Activated naive CD4-positive, alpha-beta T cell treated with anti-CD3 and anti-CD28 coated beads, Interleukin-2, amount 50 U/mL, for 24 hours (primary cell): ENCODE data around the gene NOX5.

Experiments
- H3K27ac Mint-ChIP-seq: one replicate; pipeline ENCODE4 v1.8.0; 2021; ENCODE audit warnings: mild to moderate bottlenecking, mixed read lengths
- H3K27me3 Mint-ChIP-seq: one replicate; pipeline ENCODE4 v1.8.0; 2021; ENCODE audit warnings: mixed read lengths
- H3K36me3 Mint-ChIP-seq: one replicate; pipeline ENCODE4 v1.8.0; 2021; ENCODE audit warnings: mixed read lengths
- H3K4me1 Mint-ChIP-seq: one replicate; pipeline ENCODE4 v1.8.0; 2021; ENCODE audit warnings: mixed read lengths
- H3K4me3 Mint-ChIP-seq: one replicate; pipeline ENCODE4 v1.8.0; 2021; ENCODE audit warnings: mild to moderate bottlenecking, mixed read lengths
- H3K9me3 Mint-ChIP-seq: one replicate; pipeline ENCODE4 v1.8.0; 2021; ENCODE audit warnings: mixed read lengths

The NOX5 gene

GRCh38 chr15:69000725-69001503, 13.6 kb upstream of the NOX5 start:
- Mint-ChIP-seq H3K4me1 (no peaks in the 10 kb centered on the region), H3K36me3 (peaks cover 2% of the 10 kb centered on the region), H3K4me3 (no peak overlapping the region), H3K27me3 (peaks cover 11% of the 10 kb centered on the region), H3K27ac (no peak overlapping the region), H3K9me3 (peaks cover 12% of the 10 kb centered on the region)

DNA sequence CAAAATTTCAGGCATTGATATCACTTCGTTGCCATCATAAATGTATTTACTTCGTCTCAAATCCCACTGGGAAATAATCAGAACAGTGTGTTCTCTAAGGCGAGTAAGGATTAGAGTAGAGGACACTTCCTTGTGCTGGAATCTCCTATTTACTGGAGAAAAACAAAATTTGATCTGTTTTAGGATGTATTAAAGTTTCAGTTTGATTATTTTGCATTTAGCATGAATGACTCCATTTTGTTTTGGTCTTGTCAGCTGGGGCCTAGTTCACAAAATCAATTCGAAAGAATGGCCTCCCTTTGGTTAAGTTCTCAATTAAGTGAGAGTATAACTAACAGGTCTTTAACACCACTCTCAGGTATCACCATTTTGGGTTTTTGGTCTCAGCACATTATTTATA, 11.7 kb upstream of the NOX5 start:
- no peak overlapping the region for H3K4me3 Mint-ChIP-seq
- no peaks in the 10 kb centered on the region for H3K4me1 Mint-ChIP-seq
- H3K9me3 Mint-ChIP-seq, result peaks cover 16% of the 10 kb centered on the region
- no peak overlapping the region for H3K27ac Mint-ChIP-seq
- peaks cover 5% of the 10 kb centered on the region for H3K36me3 Mint-ChIP-seq
- H3K27me3 Mint-ChIP-seq, result peaks cover 11% of the 10 kb centered on the region

DNA sequence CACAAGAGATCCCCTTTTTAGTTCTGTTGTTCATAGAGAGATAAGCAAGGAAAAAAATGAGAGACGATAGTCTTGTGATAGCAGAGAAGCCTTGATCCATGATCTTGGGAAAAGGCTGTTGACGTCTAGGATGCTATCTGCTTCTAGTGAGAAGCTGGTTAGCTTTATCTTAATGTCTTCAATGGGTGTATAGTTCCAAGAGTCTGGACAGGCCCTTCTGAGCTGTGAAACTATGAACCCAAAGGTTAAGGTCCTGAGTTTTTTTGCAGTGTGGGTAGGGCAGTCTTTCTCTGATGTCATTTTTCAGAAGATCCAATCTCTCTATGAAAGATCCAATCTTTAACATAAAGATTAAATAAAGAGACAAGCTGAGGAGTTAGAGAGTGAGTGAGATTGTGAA, 10.5 kb upstream of the NOX5 start:
- Mint-ChIP-seq H3K4me1 (no peaks in the 10 kb centered on the region), H3K36me3 (peaks cover 6% of the 10 kb centered on the region)

DNA sequence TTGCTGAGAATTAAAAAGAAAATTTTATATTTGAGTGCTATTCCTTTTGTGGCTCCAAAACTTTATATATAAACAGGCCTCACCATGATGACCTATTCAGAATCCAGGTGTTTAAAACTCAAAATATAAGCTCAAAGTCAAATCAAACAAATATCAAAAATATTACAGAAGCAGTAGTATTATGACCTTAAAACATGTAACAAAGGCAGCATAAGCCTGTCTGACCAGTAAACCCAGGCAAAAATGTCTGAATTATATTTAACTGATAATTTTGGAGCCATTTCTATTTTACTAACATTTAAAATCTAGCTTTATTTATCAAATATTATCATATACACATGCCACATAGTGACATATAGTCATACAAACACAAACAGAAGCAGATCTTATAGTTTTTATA, 6.4 kb upstream of the NOX5 start:
- no peaks in the 10 kb centered on the region for H3K4me1 Mint-ChIP-seq
- H3K27ac Mint-ChIP-seq, result no peak overlapping the region
- H3K36me3 Mint-ChIP-seq, result peaks cover 6% of the 10 kb centered on the region
- no peak overlapping the region for H3K4me3 Mint-ChIP-seq
- peaks cover 23% of the 10 kb centered on the region for H3K9me3 Mint-ChIP-seq
- peaks cover 12% of the 10 kb centered on the region for H3K27me3 Mint-ChIP-seq

More for the DNA sequence above, 10.5 kb upstream of the NOX5 start:
- H3K27ac Mint-ChIP-seq, result no peak overlapping the region
- peaks cover 18% of the 10 kb centered on the region for H3K9me3 Mint-ChIP-seq
- peaks cover 11% of the 10 kb centered on the region for H3K27me3 Mint-ChIP-seq
- no peak overlapping the region for H3K4me3 Mint-ChIP-seq

- Mint-ChIP-seq H3K9me3 (peaks cover 23% of the 10 kb centered on the region), H3K4me1 (no peaks in the 10 kb centered on the region), H3K4me3 (no peak overlapping the region), H3K27ac (no peak overlapping the region), H3K36me3 (peaks cover 6% of the 10 kb centered on the region), H3K27me3 (peaks cover 11% of the 10 kb centered on the region)
Observed at GRCh38 chr15:69009341-69009740, 5.2 kb upstream of the NOX5 start.

DNA sequence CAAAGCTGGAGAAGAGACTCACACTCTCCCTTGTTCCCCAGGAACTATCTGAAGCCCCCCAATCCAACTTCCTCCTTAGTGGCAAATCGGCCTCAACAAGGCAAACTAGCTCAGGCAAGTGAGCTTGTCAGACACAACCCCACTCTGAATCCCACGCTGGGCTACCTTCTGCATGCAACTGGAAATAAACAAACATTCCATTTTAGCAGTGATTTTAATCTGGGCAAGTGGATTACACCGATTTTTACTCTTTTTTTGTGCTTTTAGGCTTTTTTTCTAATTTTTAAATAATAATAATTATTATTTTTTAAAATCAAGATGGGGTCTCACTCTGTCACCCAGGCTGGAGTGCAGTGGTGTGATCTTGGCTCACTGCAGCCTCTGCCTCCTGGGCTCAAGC, 2.9 kb upstream of the NOX5 start:
- Mint-ChIP-seq H3K9me3 (peaks cover 12% of the 10 kb centered on the region), H3K4me1 (no peaks in the 10 kb centered on the region), H3K27ac (no peak overlapping the region), H3K27me3 (peaks cover 3% of the 10 kb centered on the region), H3K36me3 (peaks cover 4% of the 10 kb centered on the region), H3K4me3 (no peak overlapping the region)

- H3K4me3 Mint-ChIP-seq, result no peak overlapping the region
- no peak overlapping the region for H3K27ac Mint-ChIP-seq
- peaks cover 1% of the 10 kb centered on the region for H3K36me3 Mint-ChIP-seq
- peaks cover 7% of the 10 kb centered on the region for H3K9me3 Mint-ChIP-seq
- H3K4me1 Mint-ChIP-seq, result no peaks in the 10 kb centered on the region
- peaks cover 3% of the 10 kb centered on the region for H3K27me3 Mint-ChIP-seq
Observed at GRCh38 chr15:69012761-69013364, 1.6 kb upstream of the NOX5 start.

- no peaks in the 10 kb centered on the region for H3K4me1 Mint-ChIP-seq
- peaks cover 3% of the 10 kb centered on the region for H3K27me3 Mint-ChIP-seq
- H3K27ac Mint-ChIP-seq, result no peak overlapping the region
- peaks cover 5% of the 10 kb centered on the region for H3K9me3 Mint-ChIP-seq
- no peaks in the 10 kb centered on the region for H3K36me3 Mint-ChIP-seq
- no peak overlapping the region for H3K4me3 Mint-ChIP-seq
Observed at GRCh38 chr15:69013726-69014406, 629 bp upstream of the NOX5 start.

- H3K36me3 Mint-ChIP-seq, result no peaks in the 10 kb centered on the region
- no peak overlapping the region for H3K4me3 Mint-ChIP-seq
Observed at GRCh38 chr15:69015591-69015990, 1.1 kb downstream of the NOX5 start.

GRCh38 chr15:69016021-69016595, 1.6 kb downstream of the NOX5 start:
- H3K4me3 Mint-ChIP-seq, result no peak overlapping the region
- H3K36me3 Mint-ChIP-seq, result no peaks in the 10 kb centered on the region
- peaks cover 3% of the 10 kb centered on the region for H3K27me3 Mint-ChIP-seq
- no peaks in the 10 kb centered on the region for H3K4me1 Mint-ChIP-seq
- no peaks in the 10 kb centered on the region for H3K9me3 Mint-ChIP-seq
- H3K27ac Mint-ChIP-seq, result no peak overlapping the region

More at GRCh38 chr15:69015591-69015990, 1.1 kb downstream of the NOX5 start:
- no peaks in the 10 kb centered on the region for H3K9me3 Mint-ChIP-seq
- H3K27ac Mint-ChIP-seq, result no peak overlapping the region
- H3K27me3 Mint-ChIP-seq, result peaks cover 3% of the 10 kb centered on the region
- no peaks in the 10 kb centered on the region for H3K4me1 Mint-ChIP-seq

- Mint-ChIP-seq H3K4me1 (no peaks in the 10 kb centered on the region), H3K27me3 (no peaks in the 10 kb centered on the region), H3K27ac (no peak overlapping the region), H3K4me3 (no peak overlapping the region), H3K9me3 (no peaks in the 10 kb centered on the region), H3K36me3 (no peaks in the 10 kb centered on the region)
Observed at GRCh38 chr15:69017978-69018377, 3.5 kb downstream of the NOX5 start.

- Mint-ChIP-seq H3K27ac (no peak overlapping the region), H3K36me3 (no peaks in the 10 kb centered on the region), H3K9me3 (no peaks in the 10 kb centered on the region), H3K4me3 (no peak overlapping the region), H3K4me1 (no peaks in the 10 kb centered on the region), H3K27me3 (no peaks in the 10 kb centered on the region)
Observed at GRCh38 chr15:69018951-69019350, 4.5 kb downstream of the NOX5 start.

DNA sequence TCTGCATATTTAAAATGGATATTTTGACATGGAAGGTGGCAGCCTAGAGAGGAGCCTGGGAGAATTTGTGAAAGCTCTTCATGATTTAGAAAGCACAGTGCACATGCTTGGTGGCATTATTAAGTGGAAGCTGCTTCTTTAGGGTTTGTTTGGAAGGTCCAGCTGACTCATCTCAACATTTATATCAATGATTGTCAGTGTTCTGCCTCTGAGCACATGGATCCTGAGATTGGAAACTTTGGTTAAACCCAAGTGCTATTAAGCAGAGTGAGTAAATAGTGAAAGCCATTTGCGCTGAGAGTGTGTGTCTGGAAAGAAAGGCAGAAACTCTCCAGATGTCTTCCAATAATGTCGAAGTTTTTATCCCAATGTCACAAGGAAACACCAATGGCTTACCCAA, 7.4 kb downstream of the NOX5 start:
- H3K27me3 Mint-ChIP-seq, result peaks cover 2% of the 10 kb centered on the region
- H3K4me1 Mint-ChIP-seq, result no peaks in the 10 kb centered on the region
- H3K36me3 Mint-ChIP-seq, result no peaks in the 10 kb centered on the region
- no peaks in the 10 kb centered on the region for H3K9me3 Mint-ChIP-seq
- H3K27ac Mint-ChIP-seq, result no peak overlapping the region
- H3K4me3 Mint-ChIP-seq, result no peak overlapping the region

DNA sequence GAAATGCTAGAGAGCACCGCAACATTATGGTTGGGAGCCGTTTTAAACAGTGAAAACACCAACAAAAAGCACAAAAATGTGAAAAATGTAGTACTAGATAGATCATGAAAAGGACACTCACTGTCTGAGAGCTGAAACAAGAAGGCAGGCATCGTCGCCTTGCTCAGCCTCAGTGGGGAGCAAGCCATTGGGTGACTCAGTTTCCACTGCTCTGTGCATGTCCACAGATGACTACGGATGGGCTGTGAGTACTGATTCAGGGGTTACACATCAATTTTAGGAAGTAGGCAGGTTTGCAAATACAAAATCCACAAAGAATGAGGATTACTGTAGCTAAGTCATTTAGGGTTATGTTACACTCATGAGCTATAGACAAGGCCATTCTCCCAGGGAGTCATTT, 10.8 kb downstream of the NOX5 start:
- Mint-ChIP-seq H3K4me3 (no peak overlapping the region), H3K9me3 (no peaks in the 10 kb centered on the region), H3K27ac (no peak overlapping the region), H3K27me3 (peaks cover 2% of the 10 kb centered on the region), H3K36me3 (no peaks in the 10 kb centered on the region), H3K4me1 (no peaks in the 10 kb centered on the region)

DNA sequence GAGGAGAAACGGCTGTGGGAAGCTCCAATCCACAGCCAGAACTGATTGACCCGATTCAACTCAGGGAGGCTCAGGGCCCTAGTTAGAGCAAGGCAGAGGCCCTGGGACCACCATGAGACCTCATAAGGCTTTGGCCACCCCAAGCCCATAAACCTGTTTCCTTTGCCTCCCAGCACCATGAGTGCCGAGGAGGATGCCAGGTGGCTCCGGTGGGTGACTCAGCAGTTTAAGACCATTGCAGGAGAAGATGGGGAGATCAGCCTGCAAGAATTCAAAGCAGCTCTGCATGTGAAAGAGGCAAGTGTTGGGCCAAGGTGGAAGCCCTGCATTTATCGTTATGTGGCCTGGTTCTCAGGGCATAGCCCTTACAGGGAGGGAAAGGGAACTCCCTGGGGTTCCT, 11.9 kb downstream of the NOX5 start:
- H3K9me3 Mint-ChIP-seq, result no peaks in the 10 kb centered on the region

More for the DNA sequence above, 11.9 kb downstream of the NOX5 start:
- Mint-ChIP-seq H3K27ac (no peak overlapping the region), H3K4me1 (no peaks in the 10 kb centered on the region), H3K36me3 (no peaks in the 10 kb centered on the region), H3K4me3 (no peak overlapping the region), H3K27me3 (peaks cover 4% of the 10 kb centered on the region)
